Dermis blood vessel endothelial cell (primary cell): ENCODE results near the gene GOLPH3. TPM values are rescaled to one million over a fixed set of nuclear protein-coding genes. Genes with fewer than 3 reads are reported as not detected.

Source experiments
- total RNA-seq: library from RNA; depleted of rRNA; stranded (reverse); fragments of >200 nt; gene quantifications from 2 replicates; pipeline ENCODE4 v1.2.3, GENCODE V29; 2014

GOLPH3 gene
- total RNA-seq, 1 donor from 2014 or later = 65.9 TPM

Other genes starting within 250 kb of the GOLPH3 start
- gene MTMR12, start 138.6 kb upstream of the GOLPH3 start, total RNA-seq = 45.6 and 55.3 TPM in 2 replicates